Measurements from ENCODE around the gene C1orf167.

C1orf167 gene

DNA sequence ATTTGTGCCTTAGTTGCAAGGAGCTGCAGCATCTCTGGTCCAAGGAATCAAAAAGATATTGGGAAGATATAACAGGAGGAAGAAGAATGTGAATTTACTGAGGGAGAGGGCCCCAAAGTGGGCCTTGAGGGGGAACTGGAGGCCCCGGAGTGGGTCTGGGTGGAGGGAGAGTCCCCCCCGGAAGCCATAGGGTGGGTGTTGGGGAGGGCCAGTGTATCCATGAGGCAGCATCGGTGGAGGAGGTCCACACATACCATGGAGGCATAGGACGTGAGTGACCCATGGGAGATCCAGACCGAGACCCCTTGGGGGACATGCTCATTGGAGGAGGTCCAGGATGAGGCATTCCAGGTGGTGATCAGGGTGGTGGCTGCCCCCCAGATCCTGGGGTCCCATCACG lies 708 bp upstream of the C1orf167 start:
- no peak for DNase-seq (ENCODE audit: low spot score)

DNA sequence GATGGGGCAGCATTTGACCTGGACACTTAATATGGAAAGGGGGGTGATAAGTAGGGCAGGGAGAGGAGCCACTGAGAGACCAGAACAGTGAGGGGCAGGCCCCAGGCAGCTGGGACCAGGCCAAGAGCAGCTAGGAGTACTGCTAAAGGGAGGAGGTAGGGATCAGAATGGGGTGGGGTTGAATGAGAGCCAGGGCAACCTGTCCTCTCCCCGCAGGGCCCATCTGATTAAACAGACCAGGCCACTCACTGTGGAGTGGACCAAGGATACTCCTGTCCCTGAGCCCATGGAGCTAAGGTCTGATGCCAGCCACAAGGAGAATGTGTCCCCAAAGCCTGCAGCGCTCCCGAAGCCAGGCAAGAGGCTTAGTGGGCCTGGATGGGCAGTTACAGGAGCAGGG lies 2.1 kb downstream of the C1orf167 start:
- DNase-seq (ENCODE audit: low spot score), result no peak

DNA sequence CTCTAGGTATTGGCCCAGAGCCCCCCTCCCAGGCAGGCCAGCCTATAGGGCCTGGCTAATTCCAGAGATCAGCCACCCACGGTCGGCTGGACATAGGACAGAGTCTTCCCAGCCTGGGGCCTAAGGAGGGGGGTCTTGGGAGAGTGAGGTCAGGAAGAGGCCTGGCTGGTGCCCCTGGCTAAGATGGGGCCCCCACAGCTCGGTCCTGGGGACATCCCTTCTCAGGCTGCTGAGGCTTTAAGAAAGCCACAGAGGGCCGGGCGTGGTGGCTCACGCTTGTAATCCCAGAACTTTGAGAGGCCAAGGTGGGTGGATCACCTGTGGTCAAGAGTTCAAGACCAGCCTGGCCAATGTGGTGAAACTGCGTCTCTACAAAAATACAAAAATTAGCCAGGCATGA lies 2.5 kb downstream of the C1orf167 start:
- no peak for DNase-seq (ENCODE audit: low spot score)

DNA sequence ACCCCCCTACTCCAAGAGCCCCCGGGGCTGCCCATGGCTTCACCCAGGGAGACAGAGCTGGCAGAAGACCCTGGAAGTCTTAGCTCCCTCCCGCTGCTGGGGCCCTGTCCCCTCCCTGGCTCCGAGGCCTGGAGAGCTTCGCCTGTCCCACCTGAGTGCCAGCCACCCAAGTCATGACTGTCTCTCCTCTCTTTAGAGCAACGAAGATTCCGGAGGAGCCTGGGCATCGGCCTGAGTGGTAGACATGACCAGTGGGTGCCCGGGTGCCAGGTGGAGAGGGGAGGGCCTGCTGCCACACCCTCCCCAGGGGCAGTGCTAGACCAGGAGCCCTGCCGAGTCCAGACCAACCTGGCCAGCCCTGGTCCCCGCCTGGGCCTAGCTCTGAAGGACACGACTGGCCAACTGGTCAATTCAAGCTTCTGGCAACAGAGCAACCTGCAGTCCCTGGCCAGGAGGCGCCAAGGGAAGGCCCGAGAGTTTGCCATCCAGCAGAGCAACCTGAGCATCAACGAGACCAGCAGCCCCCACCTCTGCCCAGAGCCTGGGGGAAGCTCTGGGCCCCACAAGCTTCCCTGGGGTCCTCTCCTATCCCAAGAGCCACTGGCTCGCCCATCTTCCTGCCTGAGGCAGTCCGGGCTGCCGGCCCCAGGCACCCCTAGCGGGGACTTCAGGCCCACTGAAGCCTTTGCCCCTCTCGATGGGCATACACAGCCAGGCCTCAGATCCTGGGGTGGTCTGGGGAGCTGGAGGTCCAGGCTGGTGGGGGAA lies 3.9 kb downstream of the C1orf167 start:
- no peak for DNase-seq (ENCODE audit: low spot score)

DNA sequence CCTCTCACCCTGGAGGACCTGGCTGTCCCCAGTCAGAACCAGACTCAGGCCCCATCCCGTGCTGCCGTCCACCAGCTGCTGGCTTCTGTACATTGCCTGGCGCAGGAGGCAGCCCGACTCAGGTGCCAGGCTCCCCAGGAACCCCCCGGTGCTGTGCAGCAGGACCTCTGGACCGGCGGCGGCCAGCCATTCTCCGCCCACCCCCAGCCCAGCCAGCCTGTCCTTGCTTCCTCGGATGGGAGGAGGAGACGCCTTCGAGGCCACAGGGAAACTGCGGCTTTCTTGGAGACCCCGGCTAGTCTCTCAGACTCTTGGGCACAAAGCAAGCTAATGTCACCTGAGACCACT lies 4.4 kb downstream of the C1orf167 start:
- DNase-seq (ENCODE audit: low spot score), result no peak

DNA sequence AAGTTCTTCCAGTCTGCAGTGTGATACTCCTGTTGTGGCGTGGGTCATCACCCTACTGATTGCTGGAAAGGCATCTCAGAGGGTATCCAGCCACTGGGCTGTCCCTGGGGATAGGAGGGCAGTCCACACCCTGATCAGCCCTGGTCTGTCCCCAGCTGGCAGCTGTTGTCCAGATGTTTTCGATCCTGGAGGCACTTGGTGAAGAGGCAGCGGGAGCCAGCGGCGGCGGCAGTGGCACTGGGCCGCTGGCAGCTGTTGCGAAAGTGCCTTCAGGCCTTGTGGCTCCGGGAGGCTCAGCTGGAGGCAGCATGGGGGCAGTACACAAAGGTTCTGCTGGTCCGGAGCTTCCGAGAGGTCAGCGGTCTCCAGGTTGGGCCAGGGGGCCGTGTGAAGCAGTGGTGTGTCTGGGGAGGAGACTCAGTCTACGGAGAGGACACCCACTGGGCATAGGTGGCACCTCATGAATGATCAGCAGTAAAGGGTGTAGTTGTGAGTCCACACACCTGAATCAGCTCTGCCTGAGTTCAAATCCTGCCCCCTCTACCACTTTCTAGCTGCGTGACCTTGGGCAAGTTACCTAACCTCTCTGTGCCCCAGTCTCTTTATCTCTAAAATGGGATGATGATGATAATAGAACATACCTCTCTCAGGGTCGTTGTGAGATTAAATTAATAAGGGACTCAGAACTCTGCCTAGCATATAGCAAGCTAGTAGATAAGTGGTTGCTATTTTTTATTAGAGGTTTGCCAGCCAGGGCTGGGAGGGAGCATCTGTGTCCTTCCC lies 6.1 kb downstream of the C1orf167 start:
- no peak for DNase-seq (ENCODE audit: low spot score)

DNA sequence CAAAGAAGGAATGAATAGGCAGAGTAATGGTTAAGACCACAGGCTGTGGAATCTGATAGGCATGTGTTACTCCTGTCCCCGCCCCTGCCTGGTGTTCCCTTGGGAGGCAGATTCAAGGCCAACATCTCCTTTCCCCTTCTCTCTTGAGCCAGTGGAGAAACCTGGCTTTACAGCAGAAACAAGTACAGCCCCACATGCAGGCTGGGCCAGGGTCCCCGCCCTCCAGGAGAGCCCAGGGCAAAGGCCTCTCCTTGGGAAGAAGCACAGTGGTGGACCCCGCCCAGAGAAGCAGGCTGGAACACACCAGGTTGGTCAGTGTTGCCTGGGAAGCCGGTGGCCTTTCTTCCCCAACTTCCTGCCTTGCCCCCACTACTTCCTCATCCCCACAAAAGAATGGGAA lies 6.8 kb downstream of the C1orf167 start:
- DNase-seq (ENCODE audit: low spot score), result peak; percentile 14

DNA sequence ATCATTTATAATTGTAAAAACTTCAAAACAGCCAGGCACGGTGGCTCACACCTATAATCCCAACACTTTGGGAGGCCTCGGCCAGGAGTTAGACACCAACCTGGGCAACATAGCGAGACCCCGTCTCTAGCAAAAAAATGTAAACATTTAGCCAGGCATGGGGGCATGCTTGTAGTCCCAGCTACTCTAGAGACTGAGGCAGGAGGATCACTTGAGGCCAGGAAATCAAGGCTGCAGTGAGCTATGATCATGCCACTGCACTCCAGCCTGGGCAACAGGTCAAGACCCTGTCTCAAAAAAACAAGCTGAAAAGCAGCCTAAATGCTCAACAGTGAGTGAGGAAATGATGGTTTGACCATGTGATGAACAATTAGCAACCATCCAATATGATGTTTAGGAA lies 7.3 kb downstream of the C1orf167 start:
- no peak for DNase-seq (ENCODE audit: low spot score)

DNA sequence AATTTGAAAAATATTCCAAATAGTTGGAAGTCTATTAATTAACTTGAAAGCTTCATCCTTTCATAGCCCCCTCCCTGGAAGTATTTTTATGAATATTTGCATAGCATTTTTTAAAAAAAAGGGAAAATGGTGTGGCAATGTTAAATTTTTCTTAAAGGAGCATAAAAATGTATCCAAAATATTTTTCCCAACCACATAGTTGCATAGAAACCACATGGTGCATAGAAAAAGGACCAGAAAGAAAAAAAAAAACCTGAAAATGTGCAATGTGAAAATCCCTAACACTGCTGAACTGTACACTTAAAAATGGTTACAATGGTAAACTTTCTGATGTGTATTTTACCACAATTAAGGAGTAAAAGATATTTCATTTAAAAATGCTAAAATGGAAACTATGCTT lies 8.0 kb downstream of the C1orf167 start:
- DNase-seq (ENCODE audit: low spot score), result no peak

DNA sequence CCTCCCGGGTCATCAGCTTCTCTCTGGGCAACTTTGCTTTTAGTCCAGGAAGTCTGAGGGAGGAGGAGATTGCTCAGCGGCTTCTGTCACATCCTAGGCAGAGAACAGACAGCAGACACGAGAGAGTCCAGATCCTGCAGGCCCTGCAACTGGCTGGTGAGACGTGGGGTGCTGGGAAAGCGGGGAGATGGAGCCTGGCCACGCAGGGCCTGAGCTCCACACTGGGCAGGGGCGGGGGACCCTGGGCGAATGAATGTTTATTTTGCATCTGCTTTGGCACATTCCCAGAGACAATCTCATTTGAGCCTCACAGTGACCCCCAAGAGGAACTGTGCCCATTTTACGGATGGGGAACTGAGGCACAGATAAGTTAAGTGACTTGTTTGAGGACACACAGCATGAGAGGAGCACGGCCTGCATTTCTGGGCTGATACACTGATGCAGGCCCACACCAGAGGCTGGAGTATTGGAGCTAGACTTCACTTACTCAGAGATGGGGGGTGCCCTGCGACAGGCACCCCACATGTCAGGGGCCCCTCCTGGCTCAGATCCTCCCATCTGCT lies 9.6 kb downstream of the C1orf167 start:
- DNase-seq (ENCODE audit: low spot score), result no peak

DNA sequence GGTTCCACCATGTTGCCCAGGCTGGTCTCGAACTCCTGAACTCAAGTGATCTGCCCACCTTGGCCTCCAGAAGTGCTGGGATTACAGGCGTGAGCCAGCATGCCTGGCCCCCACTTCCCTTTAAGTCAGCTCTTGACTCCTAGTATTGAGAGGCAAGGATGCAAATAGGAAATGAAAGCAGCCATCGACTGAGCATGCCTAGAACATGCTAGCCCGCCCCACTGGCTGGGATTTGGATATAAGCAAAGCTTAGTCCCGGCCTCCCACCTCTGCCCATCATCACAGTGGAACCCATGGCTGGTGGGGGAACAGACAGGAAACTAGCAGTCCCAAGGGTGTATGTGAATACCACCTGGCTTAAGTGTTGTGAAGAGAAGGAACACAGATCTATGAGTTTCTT lies 10.5 kb downstream of the C1orf167 start:
- DNase-seq (ENCODE audit: low spot score), result no peak

DNA sequence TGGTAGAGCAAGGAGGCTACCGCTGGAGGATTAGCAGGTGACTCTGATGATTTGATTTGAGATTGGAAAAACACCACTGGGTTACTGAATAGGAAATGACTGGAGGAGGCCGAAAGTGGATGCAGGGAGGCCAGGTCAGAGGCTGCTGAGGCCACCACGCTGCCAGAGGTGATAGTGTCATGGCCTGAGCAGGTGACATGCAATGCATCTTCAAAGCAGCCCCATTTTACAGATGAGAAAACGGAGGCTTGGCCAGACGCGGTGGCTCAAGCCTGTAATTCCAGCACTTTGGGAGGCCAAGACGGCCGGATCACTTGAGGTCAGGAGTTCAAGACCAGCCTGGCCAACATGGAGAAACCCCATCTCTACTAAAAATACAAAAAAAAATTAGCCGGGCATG lies 12.8 kb downstream of the C1orf167 start:
- no peak for DNase-seq (ENCODE audit: low spot score)

DNA sequence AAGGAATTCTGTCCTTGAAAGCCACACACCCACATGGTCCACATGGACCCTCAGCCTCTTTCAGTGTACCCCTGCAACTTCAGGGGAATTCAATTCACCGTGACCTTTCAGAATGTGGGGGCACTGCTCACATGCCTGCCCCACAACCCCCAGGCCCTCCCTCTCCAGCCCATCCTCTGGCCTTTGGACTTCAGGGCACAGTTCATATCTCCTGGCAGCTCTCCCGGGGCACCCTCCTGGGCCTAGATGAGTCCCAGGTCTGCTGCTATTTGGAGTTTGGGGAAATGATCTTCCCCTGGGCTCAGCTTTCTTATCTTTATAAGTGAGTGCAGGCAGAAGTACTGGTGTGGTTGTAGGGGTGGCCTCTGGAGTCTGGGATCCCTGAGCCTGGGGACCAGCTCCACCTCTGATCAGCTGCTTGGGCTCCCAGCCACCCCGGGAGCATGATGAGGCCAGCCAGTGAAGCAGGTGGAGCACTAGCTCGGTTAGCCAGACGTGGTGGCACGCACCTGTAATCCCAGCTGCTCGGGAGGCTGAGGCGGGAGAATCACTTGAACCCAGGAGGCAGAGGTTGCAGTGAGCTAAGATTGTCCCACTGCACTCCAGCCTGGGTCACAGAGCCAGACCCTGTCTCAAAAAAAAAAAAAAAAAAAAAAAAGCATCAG lies 15.8 kb downstream of the C1orf167 start:
- no peak for DNase-seq (ENCODE audit: low spot score)

DNA sequence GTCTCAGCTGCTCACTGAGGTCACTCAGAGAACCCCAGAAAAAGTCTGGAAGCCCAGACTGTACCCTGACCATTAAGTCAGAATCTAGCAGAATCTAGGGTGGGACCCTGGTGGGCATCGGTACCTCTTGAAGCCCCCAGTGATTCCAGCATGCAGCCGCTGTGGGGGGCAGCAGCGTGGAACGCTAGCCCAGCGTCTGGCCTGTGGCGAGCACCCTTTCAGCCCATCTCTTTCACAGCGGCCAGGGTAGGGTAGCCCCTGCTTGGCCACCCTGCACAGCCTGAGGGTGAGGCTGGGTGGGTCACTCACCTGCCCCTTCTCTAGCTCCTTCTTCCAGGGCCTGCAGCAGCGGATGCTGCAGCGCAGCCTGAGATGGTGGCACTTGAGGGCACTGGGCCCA lies 16.3 kb downstream of the C1orf167 start:
- no peak for DNase-seq (ENCODE audit: low spot score)

DNA sequence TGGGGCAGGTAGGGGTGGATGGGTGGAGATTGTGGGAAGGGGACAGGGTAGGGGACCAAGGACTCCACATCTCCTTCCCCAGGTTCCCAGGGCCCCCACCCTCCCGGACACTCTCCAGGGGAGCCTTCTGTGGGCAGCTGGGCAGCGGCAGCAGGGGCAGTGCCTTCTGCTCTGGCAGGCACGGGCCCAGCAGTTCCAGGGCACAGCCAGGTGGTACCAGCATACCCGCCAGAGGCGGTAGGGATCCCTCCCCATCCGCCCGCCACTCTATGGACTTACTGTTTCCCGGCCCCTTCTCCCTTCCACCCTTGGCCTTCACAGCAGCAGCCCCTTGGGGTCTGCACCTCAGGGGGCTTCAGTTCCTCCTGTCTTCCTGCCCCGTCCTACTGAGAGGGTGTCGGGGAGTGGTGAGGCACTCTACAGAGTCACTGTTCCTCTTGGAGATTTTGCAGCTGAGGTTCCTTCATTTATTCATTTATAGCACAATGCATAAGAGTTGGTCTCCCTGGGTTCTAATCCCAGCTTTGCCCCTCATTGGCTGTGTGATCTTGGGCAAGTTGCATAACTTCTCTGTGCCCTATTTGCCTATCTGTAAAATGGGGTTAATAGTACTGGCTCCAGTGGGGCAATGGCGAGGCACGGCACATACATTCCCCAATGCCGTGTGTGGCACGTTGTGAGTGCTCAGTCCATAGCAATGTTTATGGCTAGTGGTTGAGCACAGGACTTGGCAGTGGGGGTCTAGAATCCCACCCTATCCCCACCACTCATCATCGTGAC lies 17.0 kb downstream of the C1orf167 start:
- DNase-seq (ENCODE audit: low spot score), result no peak

DNA sequence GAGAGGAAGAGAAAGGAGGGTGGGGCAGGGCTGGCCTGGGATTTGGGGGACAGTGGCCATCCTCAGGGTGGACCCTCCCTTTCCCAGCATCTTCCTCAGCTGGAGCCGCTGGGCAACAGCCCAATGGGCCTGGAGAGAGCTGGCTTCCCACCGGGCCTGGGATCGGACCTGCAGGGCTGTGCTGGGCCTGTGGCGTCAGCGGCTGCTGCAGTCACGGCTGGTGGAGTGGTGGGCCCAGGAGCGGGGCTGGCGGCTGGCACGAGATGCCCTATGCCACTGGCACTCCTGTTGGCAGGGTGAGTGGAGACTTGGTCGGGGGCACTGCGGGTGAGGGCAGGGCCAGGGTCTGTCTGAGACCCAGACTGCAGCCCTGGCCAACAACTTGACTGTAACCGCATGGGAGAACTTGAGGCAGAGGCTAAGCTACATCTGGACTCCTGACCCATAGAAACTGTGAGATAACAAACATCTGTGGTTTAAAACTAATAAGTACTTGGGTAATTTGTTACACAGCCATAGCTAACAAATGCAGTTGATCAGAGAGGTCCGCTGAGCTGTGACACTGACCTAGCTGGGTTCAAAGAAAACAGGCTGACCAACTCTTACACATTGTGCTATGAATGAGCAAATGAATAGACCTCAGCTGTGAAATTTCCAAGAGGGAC lies 17.9 kb downstream of the C1orf167 start:
- DNase-seq (ENCODE audit: low spot score), result no peak

DNA sequence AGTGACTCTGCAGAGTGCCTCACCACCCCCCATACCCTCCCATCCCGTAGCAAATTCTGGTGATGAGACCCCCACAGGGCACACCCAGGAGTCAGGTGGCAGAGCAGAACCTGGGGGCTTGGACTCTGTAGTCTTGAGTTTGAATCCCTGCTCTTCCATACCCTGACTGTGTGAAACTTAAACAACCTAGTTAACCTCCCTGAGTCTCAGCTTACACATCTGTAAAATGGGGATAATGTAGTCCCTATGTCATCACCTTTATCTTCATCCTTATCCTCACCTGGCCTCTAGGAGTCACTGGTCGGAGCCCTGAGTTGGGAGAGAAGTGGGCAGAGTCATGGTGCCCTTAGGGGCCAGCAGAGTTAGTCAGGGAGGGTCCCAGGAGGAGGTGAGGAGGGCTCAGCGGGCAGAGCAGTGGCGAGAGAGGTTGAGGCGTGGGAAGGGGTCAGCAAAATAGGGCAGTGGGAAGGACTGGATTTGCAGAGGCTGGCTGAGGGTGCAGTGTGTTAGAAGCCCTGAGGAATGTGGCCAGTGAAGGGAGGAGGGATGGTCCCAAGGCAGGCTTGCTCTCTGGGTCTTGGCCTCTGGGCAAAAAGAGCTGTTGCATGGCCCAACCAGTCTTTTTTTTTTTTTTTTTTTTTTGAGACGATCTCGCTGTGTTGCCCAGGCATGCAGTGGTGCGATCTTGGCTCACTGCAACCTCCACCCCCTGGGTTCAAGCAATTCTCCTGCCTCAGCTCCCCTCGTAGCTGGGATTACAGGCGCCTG lies 18.6 kb downstream of the C1orf167 start:
- DNase-seq (ENCODE audit: low spot score), result no peak

DNA sequence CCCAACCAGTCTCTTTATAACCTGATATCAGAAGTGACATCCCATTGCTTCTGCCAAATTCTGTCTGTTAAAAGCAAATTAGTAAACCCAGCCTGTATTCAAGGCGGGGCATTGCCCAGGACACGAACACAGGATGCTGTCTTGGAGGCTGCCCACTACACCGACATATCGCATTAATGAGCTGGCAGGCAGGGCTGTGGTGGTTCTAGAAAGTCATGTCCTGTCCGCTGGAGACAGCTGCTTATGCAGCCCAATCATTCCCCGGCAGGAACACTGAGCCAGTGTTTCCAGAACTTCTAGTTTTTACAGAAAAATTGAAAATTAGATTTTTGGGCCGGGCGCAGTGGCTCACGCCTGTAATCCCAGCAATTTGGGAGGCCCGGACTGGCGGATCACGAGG lies 19.3 kb downstream of the C1orf167 start:
- no peak for DNase-seq (ENCODE audit: low spot score)

DNA sequence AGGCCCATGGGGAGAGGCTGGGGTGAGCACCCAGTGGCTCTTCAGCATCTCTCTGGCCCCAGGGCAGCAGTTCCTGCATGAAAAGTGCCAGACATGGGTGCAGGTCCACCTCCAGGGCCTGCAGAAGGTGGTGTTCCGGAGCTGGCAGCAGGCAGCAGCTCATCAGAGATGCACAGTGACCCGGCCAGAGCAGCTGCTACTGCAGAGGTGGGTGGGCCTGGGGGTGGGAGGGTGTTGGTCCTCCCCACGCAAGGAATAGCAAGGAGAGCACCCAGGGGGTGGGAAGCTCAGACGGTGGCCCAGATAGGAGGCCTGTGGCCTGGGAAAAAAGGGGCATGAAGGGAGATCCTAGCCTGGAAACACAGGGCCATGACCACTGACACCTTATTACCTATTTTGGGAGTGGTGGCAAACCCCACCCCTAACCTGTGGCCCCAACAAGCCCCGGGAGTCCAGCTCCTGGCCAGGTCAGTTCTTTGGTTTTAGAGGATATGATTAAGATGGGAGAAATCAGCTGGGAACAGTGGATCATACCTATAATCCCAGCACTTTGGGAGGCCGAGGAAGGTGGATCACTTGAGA lies 20.2 kb downstream of the C1orf167 start:
- no peak for DNase-seq (ENCODE audit: low spot score)

DNA sequence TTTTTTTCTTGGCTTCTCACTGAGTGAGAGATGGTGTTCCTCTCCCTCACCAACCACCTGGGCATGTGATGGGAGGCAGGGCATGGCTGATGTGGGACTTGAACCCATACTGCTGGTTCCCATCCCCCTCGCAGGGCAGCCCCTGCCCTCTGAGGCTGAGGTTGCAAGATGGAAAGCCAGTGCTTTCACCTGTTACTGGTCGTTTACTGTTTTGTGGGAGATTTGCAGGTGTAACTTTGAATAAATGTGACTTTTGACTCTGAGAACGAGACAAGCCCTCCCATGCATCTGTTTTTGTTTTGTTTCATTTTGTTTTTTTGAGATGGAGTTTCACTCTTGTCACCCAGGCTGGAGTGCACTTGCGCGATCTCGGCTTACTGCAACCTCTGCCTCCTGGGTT lies 21.6 kb downstream of the C1orf167 start:
- no peak for DNase-seq (ENCODE audit: low spot score)
